OCI-LY3 (cell line): ENCODE measurements around the gene HPS1.

Experiments used
- EZH2phosphoT487 ChIP-seq: fragments of 200-600 bp; shearing (Covaris generic); IDR thresholded peaks from 2 replicates; pipeline ENCODE4 v1.6.1; 2018; ENCODE audit warnings: antibody characterized with exemption, mixed run types, low read depth
- TF ChIP-seq, protein P1 (sequence below): fragments of 200-600, 300-600 bp; sonication (generic); IDR thresholded peaks from 2 replicates; pipeline ENCODE4 v1.5.1; 2014; ENCODE audit warnings: antibody characterized with exemption, low read length, low read depth

- TF ChIP-seq, protein P1, sequence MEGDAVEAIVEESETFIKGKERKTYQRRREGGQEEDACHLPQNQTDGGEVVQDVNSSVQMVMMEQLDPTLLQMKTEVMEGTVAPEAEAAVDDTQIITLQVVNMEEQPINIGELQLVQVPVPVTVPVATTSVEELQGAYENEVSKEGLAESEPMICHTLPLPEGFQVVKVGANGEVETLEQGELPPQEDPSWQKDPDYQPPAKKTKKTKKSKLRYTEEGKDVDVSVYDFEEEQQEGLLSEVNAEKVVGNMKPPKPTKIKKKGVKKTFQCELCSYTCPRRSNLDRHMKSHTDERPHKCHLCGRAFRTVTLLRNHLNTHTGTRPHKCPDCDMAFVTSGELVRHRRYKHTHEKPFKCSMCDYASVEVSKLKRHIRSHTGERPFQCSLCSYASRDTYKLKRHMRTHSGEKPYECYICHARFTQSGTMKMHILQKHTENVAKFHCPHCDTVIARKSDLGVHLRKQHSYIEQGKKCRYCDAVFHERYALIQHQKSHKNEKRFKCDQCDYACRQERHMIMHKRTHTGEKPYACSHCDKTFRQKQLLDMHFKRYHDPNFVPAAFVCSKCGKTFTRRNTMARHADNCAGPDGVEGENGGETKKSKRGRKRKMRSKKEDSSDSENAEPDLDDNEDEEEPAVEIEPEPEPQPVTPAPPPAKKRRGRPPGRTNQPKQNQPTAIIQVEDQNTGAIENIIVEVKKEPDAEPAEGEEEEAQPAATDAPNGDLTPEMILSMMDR = no peak
- TF ChIP-seq EZH2phosphoT487 = no peak
Measured at GRCh38 chr10:98402478-98402877, 44.3 kb downstream of the HPS1 start.
